Caki2 (cell line): ENCODE results near the gene ZNF71. TPM values are rescaled to one million over a fixed set of nuclear protein-coding genes. Genes with fewer than 3 reads are reported as not detected.

Experiments used
- DNase-seq: peaks from one replicate; pipeline ENCODE4 v3.0.0-alpha.2; 2015; ENCODE audit warnings: low read depth
- in situ Hi-C: cut with HindIII; loops from 2 replicates; pipeline ENCODE4 v1.10.0; 2016; ENCODE audit warnings: low sequenced_read_pairs, low pct_unique_long_range_greater_than_20kb, mixed read lengths
- total RNA-seq: library from RNA; depleted of rRNA; stranded (reverse); fragments of >200 nt; shearing (Covaris generic); gene quantifications from 2 replicates; pipeline ENCODE4 v1.2.3, GENCODE V29; 2014; ENCODE audit warnings: low replicate concordance

ZNF71 gene
- total RNA-seq, 1 experiment from 2014 or later: 22.5 TPM

DNA sequence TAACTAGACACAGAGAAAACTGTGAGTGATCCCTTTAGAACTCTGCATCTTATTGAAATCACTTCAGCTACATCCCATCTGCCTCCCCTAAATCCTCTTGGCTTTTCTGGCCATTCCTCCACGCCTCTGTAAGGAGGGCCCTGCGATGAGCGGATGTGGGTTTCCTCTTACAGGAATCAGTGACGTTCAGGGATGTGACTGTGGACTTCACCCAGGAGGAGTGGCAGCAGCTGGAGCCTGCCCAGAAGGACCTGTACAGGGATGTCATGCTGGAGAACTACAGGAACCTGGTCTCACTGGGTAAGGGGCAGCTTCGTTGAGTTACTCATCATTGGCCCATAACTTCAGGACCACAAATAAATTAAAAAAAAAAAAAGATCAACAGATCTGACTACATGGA, 18.5 kb downstream of the ZNF71 start:
- in situ Hi-C loops: no loop called here
- no peak for DNase-seq

DNA sequence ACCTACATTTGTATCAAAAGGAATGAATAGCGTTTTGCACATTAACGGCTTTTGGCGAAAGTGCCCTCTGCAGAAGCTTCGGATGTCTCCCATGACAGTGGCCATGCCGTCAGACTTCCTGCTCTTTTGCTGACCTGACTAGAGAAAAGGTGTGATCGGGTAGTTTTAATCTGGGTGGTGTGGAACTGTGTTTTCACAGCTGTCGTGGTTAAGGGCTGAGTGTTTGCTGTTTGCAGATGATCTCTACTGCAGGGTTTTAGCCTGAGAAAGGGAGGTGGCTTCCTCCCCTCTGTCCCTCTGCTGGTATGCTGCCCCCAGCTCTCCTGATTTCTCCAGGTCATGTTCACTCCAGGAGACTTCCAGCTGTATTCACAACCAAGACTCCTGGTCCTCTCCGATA, 22.4 kb downstream of the ZNF71 start:
- in situ Hi-C loops: no loop called here
- no peak for DNase-seq

DNA sequence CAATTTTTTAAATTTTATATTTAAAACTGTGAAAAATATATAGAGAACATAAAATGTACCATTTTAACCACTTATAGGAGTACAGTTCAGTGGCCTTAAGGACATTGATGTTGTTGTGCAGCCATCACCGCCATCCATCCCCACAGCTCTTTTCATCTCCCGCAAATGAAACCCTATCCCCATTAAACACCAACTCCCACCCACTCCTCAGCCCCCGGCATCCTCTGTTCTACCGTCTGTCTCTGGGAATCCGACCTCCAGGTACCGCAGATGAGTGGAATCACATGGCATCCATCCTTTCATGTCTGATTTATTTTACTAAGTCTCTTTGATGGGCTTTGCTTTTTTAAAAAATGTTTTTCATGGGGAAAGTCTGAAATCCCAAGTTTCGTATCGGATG, 24.0 kb downstream of the ZNF71 start:
- no peak for DNase-seq
- in situ Hi-C loops: no loop called here

DNA sequence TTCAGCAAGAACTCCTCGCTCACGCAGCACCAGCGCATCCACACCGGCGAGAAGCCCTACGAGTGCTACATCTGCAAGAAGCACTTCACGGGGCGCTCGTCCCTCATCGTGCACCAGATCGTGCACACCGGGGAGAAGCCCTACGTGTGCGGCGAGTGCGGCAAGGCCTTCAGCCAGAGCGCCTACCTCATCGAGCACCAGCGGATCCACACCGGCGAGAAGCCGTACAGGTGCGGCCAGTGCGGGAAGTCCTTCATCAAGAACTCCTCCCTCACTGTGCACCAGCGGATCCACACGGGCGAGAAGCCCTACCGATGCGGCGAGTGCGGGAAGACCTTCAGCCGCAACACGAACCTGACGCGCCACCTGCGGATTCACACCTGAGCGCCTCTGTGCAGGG, 27.3 kb downstream of the ZNF71 start:
- no peak for DNase-seq
- in situ Hi-C loops: no loop called here

DNA sequence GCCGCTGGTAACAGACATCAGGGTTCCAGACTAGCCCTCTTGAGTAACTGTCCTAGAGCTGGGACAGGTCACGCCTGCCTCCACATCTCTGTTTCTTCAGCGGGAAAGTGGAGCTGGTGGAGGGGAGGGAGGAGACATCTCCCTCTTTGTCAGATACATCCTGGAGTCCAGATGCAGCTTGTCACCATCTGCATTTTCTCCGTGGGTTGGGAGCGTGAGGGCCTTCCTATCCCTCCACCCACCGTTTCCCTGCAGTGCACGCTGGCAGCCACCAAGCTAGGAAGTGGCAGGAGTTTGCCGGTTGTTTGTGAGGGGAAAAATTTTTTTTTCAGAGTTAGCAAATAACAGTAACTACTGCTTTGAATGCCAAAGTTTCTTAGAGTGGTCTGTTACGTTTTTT, 27.9 kb downstream of the ZNF71 start:
- in situ Hi-C loops: no loop called here

DNA sequence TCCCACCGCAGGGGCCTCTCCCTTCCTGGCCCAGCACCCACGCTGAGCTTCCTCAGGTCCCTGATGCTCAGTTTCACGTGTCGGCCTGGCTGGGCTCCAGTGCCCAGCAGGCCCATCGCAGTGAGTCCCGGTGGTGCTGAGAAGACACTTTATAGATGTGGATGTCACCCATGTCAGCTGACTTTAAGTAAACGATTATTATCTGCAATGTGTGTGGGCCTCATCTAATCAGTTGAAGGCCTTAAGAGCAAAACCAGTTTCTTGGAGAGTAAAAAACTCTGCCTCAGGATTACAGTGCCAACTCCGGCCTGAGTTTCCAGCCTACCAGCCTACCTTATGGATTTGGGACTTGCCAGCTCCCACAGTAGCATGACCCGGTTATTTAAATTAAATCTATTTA, 30.6 kb downstream of the ZNF71 start:
- in situ Hi-C loops: no loop called here
- DNase-seq: no peak

More for the DNA sequence above, 27.9 kb downstream of the ZNF71 start:
- no peak for DNase-seq

DNA sequence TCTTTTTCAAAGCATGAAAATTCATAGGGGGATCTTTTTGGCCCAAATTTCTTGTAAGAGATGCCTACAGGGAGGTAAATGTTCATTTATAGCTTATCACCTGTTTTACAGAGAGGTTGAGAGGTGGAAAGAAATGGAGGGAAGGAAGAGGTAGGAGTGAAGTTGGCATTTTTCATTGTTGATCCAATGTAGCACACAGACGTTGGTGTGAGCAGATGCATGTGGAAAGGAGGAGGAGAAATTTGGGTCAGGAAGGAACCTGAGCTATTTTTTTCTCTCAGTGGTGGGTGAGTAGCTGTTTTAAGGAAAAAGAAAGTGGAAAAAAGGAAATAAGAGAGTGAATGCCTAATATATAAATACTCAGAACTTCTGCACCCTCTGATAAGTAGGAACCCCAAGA, 37.9 kb downstream of the ZNF71 start:
- DNase-seq: no peak
- in situ Hi-C loops: no loop called here

DNA sequence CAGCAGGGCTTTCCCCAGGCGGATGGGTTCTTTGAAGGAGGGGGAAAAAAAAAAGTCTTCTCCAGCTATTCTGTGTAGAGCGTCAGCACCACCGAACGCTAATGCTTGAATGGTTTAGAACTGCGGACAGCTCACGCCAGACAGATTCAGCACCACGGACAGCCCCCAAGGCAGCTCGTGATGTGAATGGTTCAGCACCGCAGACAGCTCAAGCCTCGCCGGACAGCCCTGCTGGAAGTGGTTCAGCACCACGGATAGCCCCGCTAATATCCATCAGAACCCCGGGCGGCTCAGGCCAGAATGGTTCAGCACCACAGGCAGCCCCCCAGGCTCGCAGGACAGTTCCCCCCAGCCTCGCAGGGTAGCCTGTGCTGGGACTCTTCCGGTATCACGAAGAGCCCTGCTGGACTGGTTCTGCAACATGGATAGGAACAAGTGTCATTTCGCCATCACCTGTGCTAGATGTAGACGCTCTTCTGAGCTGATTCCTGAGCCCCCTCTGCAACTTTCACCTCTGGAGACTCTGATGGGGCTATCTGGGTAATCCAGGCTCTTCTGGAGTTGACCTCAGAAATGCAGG, 43.0 kb downstream of the ZNF71 start:
- DNase-seq: peak; percentile 80
- in situ Hi-C loops: no loop called here

DNA sequence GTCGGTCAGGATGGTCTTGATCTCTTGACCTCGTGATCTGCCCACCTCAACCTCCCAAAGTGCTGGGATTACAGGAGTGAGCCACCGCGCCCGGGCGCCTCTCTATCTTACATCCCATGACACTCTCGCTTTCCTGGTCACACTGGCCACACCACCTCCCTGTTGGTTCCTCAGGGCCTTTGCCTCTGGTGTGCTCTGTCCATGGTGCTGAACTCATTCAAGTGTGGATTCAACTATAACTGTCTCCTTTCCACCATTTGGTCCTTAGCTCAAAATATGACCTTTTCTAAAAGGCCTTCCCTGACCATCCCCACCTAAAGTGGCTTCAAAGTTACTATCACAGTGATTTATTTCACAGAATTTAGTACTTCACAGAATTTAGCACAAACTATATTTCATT, 44.1 kb downstream of the ZNF71 start:
- peak; percentile 16 for DNase-seq
- in situ Hi-C loops: no loop called here

DNA sequence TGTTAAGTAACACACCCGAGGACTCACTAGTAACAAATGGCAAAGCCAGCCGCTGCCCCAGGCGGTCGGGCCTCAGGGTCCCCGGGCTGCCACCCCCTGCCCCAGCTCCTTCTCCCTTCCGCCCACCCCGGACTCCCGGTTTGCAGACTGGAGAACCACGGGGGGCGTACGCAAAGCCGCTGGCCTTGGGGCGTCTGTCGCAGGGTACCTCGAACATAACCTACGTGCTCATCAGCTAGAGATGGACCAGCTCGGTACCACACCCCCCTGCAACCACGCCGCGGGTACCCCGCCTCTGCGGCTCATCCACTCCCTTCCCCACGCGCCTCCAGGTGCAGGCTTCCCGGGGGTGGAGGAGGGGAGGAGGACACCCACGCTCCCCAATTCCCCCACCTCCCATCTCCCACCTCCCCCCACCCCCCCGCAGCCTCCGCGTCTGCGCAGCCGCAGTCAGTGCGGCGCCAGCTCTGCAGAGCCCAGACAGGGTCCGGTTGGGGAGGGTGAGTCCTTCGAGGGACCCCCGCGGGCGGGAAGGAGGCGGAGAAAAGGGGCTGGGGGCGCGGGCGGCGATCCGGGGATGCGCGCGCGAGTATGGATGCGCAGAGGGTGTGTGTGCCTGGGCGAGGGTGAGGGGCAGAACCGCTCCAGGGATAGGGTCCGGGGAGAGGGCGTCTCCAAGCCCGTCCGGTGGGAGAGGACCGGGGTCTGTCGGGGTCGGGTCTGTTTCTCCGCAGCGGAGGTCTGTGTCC, 47.8 kb downstream of the ZNF71 start, which contains the start of gene SMIM17:
TSS of gene SMIM17 (plus strand) at position 449 of the 749 bp plus-strand sequence. CDS start 2,509 bp downstream, outside the sequence.
- no peak for DNase-seq
- in situ Hi-C loops: no loop called here

DNA sequence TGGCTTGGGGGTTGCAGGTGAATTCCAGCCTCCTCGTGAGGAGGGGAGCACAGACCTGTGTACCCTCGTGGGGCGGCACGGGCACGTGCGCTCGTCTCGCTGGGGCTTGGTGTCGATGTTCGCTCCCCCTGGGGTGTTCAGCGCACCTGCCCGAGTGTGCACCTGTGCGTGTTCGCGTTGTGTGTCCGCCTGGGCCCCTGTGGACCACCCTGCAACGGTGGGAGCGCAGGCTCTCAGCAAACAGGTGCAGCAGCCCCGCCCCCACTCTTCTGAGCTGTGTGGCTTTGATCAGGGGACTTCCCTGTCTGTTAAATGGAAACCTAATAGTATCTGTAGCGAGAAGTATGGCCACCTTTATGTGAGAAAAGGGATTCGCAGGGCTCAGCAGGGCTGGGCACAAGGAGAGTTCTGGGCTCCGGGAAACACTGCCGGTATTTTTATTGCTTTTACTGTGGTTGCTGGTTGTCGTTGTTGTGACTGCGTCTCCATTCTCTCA, 48.4 kb downstream of the ZNF71 start:
- no peak for DNase-seq
- in situ Hi-C loops: no loop called here

DNA sequence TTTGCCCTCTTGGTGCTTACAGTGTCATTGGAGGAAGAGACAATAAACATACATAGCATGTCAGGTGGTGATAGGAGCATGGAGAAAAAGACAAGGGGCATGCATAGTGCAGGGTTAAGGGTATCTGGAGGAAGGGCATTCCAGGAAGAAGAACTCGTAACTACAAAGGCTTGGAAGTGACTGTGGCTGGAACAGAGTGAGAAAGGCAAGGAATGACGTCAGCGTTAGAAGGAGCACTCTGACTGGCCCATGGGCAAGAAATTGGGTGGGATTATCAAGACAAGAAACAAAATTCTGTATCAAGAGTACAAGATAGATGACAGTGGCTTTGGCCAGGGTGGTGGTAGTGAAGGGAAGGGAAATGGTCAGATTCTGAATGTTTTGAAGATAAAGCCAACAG, 59.0 kb downstream of the ZNF71 start:
- in situ Hi-C loops: no loop called here
- DNase-seq: no peak

DNA sequence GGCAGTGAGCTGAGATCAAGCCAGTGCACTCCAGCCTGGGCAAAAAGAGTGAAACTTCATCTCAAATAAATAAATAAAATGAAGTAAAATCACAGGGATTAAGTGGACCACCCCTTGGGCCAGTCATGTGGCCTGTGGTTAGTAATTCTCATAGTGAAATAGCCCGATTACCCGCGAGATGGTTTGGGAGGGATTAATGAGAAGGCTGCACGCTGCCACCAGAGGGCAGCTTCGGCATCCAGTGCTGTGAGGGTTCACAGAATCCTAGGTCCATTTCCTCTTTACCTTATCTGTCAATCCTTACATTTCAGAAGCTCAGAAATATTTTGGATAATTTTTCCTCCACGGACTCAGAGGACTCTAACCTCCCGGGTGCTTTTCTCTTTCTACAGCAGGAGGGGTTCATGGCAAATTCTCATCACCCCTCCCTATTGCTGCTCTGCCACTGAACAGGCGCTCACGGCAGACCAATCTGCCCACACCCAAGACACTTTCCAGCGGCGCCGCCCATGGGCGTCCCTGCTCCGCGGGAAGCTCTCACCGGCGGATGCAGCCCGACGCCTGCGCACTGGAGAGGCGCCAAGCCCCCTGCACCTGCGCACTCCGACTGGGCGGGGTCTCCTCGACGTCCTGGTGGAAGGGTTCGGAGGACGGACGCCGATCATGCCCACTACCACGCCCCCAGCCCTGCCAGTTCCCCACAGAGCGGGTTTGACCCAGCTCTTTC, 65.4 kb downstream of the ZNF71 start:
- DNase-seq: no peak
- in situ Hi-C loops: no loop called here

DNA sequence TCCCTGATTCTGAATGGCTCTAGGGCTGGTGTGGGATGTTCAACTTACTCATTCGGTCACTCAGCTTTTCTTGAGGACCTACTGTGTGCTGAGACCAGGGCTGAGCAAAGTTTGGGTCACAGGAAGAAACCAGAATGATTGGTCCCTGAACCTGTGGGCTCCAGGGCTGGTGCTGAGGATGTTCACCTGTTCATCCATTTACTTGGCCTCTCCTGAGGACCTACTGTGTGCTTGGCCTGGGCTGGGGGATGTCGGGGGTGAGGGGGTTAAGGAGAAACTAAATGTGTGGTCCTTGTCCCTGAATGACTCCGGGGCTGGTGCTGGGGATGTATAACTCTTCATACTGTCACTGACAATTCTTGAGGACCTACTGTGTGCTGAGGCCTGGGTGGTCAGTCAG, 66.1 kb downstream of the ZNF71 start:
- no peak for DNase-seq
- in situ Hi-C loops: no loop called here

DNA sequence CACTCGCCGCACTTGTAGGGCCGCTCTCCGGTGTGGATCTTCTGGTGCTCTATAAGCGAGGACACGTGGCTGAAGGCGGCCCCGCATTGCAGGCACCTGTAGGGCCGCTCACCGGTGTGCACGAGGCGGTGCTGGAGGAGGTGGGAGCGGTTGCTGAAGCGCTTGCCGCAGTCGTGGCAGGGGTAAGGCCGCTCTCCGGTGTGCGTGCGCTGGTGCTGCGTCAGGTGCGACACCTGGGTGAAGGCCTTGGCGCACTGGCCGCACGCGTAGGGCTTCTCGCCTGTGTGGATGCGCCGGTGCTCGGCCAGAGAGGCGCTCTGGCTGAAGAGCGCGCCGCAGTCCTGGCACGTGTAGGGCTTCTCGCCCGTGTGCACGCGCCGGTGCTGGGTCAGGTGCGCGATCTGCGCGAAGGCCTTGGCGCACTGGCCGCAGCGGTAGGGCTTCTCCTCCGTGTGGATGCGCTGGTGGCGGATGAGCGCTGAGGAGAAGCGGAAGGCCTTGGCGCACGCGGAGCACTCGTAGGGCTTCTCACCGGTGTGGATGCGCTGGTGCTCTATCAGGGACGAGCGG, 68.9 kb downstream of the ZNF71 start:
- DNase-seq: no peak
- in situ Hi-C loops: no loop called here

DNA sequence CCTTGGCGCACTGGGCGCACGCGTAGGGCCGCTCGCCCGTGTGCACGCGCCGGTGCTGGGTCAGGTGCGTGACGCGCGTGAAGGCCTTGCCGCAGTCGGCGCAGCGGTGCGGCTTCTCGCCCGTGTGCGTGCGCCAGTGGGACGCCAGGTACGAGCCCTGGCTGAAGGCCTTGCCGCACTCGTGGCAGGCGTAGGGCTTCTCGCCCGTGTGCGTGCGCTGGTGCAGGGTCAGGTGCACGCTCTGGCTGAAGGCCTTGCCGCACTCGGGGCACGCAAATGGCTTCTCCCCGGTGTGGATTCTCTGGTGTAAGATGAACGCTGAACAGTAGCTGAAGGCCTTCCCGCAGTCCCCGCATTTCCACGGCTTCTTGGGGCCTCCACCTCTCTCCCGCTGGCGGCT, 69.4 kb downstream of the ZNF71 start:
- in situ Hi-C loops: no loop called here
- DNase-seq: no peak

DNA sequence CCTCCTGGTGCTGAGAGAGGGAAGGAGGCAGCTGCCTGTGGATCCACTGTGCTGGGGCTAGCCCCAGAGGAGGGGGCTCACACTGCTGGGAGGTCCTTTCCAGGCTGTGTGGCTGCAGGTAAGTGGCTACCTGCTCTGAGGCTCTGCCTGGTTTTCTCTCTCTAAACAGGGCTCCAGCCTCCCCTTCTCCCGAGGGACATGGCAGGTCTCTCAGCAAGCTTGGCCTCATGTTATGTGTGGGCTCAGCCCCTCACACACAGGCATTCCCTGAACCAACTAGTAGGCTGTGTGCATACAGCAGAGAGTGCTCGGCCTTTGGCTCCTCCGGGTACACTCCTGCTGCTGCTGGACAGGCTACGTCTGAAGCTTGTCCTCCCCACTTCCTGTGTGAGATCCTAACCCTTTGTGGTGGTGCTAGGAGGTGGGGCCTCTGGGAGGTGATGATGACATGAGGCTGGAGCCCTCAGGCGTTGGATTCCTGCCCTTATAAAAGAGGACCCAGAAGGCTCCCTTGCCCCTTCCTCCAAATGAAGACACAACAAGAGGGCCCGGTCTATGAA, 72.3 kb downstream of the ZNF71 start:
- in situ Hi-C loops: no loop called here
- DNase-seq: no peak

DNA sequence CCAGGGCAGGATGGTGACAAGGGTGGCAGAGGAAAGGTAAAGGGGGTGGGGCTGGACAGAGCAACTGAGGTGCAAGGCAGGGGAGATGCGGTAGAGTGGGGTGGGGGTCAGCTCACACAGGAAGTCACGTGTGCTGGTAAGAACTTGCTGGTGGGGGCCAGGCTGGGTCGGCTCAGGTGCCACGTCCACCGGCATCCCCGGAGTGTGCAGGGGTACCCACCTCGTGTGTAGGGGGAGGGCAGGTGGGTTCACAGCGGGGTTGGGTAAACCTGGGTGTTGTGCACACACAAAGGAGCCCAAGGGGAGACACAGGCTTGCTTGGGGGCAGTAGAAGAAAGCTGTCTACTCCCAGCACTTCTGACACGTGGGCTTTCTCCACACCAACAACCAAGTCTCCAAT, 73.6 kb downstream of the ZNF71 start:
- in situ Hi-C loops: no loop called here

More for the DNA sequence above, 73.6 kb downstream of the ZNF71 start:
- DNase-seq: no peak
